ENCODE results near the gene EVL. TPM values are rescaled to one million over a fixed set of nuclear protein-coding genes. Genes with fewer than 3 reads are reported as not detected.

EVL gene
- total RNA-seq, 2 experiments from 2014 or later: 171 to 175 TPM

- CTCF ChIA-PET: interaction anchor here (1.1 kb wide), 1 partner anchor 53 kb away, joined by 3 read pairs; no protein-coding TSS in a partner anchor
- POLR2A ChIA-PET: no interaction called here
These were observed 30.2 kb upstream of the EVL start for GRCh38 chr14:100034961-100035500.

- POLR2A ChIA-PET: no interaction called here
These were observed 29.5 kb upstream of the EVL start for GRCh38 chr14:100035700-100036099.

GRCh38 chr14:100037353-100037752, 27.9 kb upstream of the EVL start:
- ChIA-PET CTCF (no interaction called here), POLR2A (no interaction called here)

More at GRCh38 chr14:100035700-100036099, 29.5 kb upstream of the EVL start:
- CTCF ChIA-PET: interaction anchor here (1.1 kb wide), 1 partner anchor 53 kb away, joined by 3 read pairs; no protein-coding TSS in a partner anchor

- ChIA-PET POLR2A (no interaction called here), CTCF (interaction anchor here (1.1 to 1.2 kb wide), 2 partner anchors 128 to 240 kb away, joined by 3 read pairs; no protein-coding TSS in a partner anchor)
These were observed 27.2 kb upstream of the EVL start for GRCh38 chr14:100038065-100038464.

- ChIA-PET POLR2A (no interaction called here), CTCF (no interaction called here)
These were observed 25.3 kb upstream of the EVL start for GRCh38 chr14:100039903-100040302.

GRCh38 chr14:100041271-100041670, 24.0 kb upstream of the EVL start:
- ChIA-PET POLR2A (no interaction called here), CTCF (no interaction called here)

GRCh38 chr14:100042286-100042685, 22.9 kb upstream of the EVL start:
- POLR2A ChIA-PET: no interaction called here
- CTCF ChIA-PET: no interaction called here

GRCh38 chr14:100045642-100046344, 19.4 kb upstream of the EVL start:
- ChIA-PET POLR2A (no interaction called here), CTCF (interaction anchor here (0.7 to 1.6 kb wide), 4 partner anchors 15 to 62 kb away, joined by 3 to 5 read pairs (median 4); no protein-coding TSS in a partner anchor)

- POLR2A ChIA-PET: no interaction called here
- CTCF ChIA-PET: no interaction called here
These were observed 17.6 kb upstream of the EVL start for GRCh38 chr14:100047600-100047999.

GRCh38 chr14:100048786-100049185, 16.4 kb upstream of the EVL start:
- ChIA-PET POLR2A (no interaction called here), CTCF (interaction anchor here (1.2 kb wide), 1 partner anchor 56 kb away, joined by 3 read pairs; no protein-coding TSS in a partner anchor)

GRCh38 chr14:100049220-100049619, 16.0 kb upstream of the EVL start:
- ChIA-PET CTCF (interaction anchor here (1.2 kb wide), 1 partner anchor 55 kb away, joined by 3 read pairs; no protein-coding TSS in a partner anchor), POLR2A (no interaction called here)

- POLR2A ChIA-PET: interaction anchor here (0.7 kb wide), 1 partner anchor 19 kb away, joined by 6 read pairs; no protein-coding TSS in a partner anchor
- CTCF ChIA-PET: interaction anchor here (1.1 to 1.3 kb wide), 2 partner anchors 57 to 104 kb away, joined by 3 read pairs; no protein-coding TSS in a partner anchor
These were observed 14.1 kb upstream of the EVL start for GRCh38 chr14:100051103-100051502.

GRCh38 chr14:100051543-100051942, 13.7 kb upstream of the EVL start:
- ChIA-PET POLR2A (no interaction called here), CTCF (interaction anchor here (1.3 kb wide), 1 partner anchor 57 kb away, joined by 3 read pairs; no protein-coding TSS in a partner anchor)

- ChIA-PET POLR2A (no interaction called here), CTCF (no interaction called here)
These were observed 12.4 kb upstream of the EVL start for GRCh38 chr14:100052819-100053218.

GRCh38 chr14:100054316-100055075, 10.7 kb upstream of the EVL start:
- ChIA-PET CTCF (interaction anchor here (5.2 kb wide), 1 partner anchor 53 kb away, joined by 27 read pairs; no protein-coding TSS in a partner anchor), POLR2A (no interaction called here)

- POLR2A ChIA-PET: no interaction called here
- CTCF ChIA-PET: interaction anchor here (1.0 to 5.2 kb wide), 3 partner anchors 51 to 137 kb away, joined by 3 to 27 read pairs (median 5); no protein-coding TSS in a partner anchor
These were observed 8.8 kb upstream of the EVL start for GRCh38 chr14:100056431-100056830.

- CTCF ChIA-PET: interaction anchor here (1.0 to 5.2 kb wide), 4 partner anchors 47 to 136 kb away, joined by 3 to 27 read pairs (median 4); no protein-coding TSS in a partner anchor
- POLR2A ChIA-PET: interaction anchor here (1.1 kb wide), 1 partner anchor 14 kb away, joined by 3 read pairs; no protein-coding TSS in a partner anchor
These were observed 8.0 kb upstream of the EVL start for GRCh38 chr14:100056964-100057795.

GRCh38 chr14:100058777-100059437, 6.3 kb upstream of the EVL start:
- ChIA-PET CTCF (interaction anchor here (1.1 to 5.2 kb wide), 4 partner anchors 14 to 134 kb away, joined by 3 to 27 read pairs (median 6); no protein-coding TSS in a partner anchor), POLR2A (interaction anchor here (0.7 to 1.1 kb wide), 2 partner anchors 12 to 226 kb away, joined by 3 read pairs; no protein-coding TSS in a partner anchor)

Data from activated CD8-positive, alpha-beta memory T cell treated with anti-CD3 and anti-CD28 coated beads for 36 hours (primary cell).